ENCODE measurements around the gene SGCD. TPM values are rescaled to one million over a fixed set of nuclear protein-coding genes. Genes with fewer than 3 reads are reported as not detected.

SGCD gene
- total and polyA plus RNA-seq, 4 donors, result 0.79 to 20.9 (median 6.0) TPM

GRCh38 chr5:156686796-156687195, 359.8 kb downstream of the SGCD start:
- no peak for TF ChIP-seq CTCF (IDR thresholded peaks at IDR 0.05; ENCODE audit: control extremely low read depth, extremely low read depth)
- Histone ChIP-seq H3K4me3 (no peak overlapping the region), H3K9me3 (ENCODE audit: control insufficient read depth in 4 of 4, insufficient read depth in 3 of 4, low read length in 3 of 4) (no peaks in the 10 kb centered on the region), H3K36me3 (ENCODE audit: control insufficient read depth in 4 of 4, insufficient read depth in 4 of 4, low read length in 4 of 4) (no peaks in the 10 kb centered on the region), H3K27ac (ENCODE audit: low read depth in 1 of 2, low read length in 1 of 2) (peak overlapping the region in 1 of 2 donors; percentile 61), H3K9ac (ENCODE audit: insufficient read depth in 1 of 2, low read length in 2 of 2) (no peak overlapping the region), H3K27me3 (ENCODE audit: control insufficient read depth in 3 of 3, insufficient read depth in 3 of 3, low read length in 2 of 3) (no peaks in the 10 kb centered on the region), H3K4me1 (ENCODE audit: control insufficient read depth in 5 of 5, insufficient read depth in 5 of 5, low read length in 5 of 5) (peaks cover 0 to 12% (median 0%) of the 10 kb centered on the region in 5 donors)
- WGBS, 2 donors, result 28 to 47% methylated on average over 4 of the region's 4 CpGs
- ATAC-seq (ENCODE audit: insufficient read depth, low FRiP score), result no peak
- no peak for DNase-seq

GRCh38 chr5:156687514-156687913, 360.6 kb downstream of the SGCD start:
- H3K4me1 ChIP-seq (ENCODE audit: control insufficient read depth in 5 of 5, insufficient read depth in 5 of 5, low read length in 5 of 5), result peaks cover 0 to 12% (median 0%) of the 10 kb centered on the region in 5 donors
- no peak for TF ChIP-seq CTCF (IDR thresholded peaks at IDR 0.05; ENCODE audit: control extremely low read depth, extremely low read depth)
- H3K27me3 ChIP-seq (ENCODE audit: control insufficient read depth in 3 of 3, insufficient read depth in 3 of 3, low read length in 2 of 3), result no peaks in the 10 kb centered on the region
- H3K4me3 ChIP-seq, result no peak overlapping the region
- H3K36me3 ChIP-seq (ENCODE audit: control insufficient read depth in 4 of 4, insufficient read depth in 4 of 4, low read length in 4 of 4), result no peaks in the 10 kb centered on the region
- H3K27ac ChIP-seq (ENCODE audit: low read depth in 1 of 2, low read length in 1 of 2), result peak overlapping the region in 1 of 2 donors; percentile 61
- ATAC-seq (ENCODE audit: insufficient read depth, low FRiP score) (no peak), DNase-seq (no peak)
- 69 to 73% methylated on average over 8 of the region's 8 CpGs for WGBS, 2 donors
- H3K9me3 ChIP-seq (ENCODE audit: control insufficient read depth in 4 of 4, insufficient read depth in 3 of 4, low read length in 3 of 4), result no peaks in the 10 kb centered on the region
- H3K9ac ChIP-seq (ENCODE audit: insufficient read depth in 1 of 2, low read length in 2 of 2), result no peak overlapping the region

DNA sequence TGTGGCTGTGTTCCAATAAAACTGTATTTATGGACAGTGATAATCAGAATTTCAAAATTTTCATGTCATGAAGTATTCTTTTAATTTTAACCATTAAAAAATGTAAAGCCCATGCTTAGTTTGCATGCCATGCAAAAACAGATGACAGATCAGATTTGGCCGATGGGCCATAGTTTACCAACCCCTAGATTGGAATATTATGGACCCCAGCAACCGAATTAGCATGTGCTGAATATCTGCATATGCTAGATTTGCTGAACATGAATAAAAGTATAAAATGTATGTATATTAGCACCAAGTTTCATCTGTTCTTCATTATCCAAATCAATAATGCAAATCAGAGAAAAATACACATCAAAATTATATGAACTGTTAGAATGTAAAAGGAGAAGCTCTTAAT, 364.6 kb downstream of the SGCD start:
- no peak overlapping the region for H3K27ac ChIP-seq (ENCODE audit: low read depth in 1 of 2, low read length in 1 of 2)
- H3K9ac ChIP-seq (ENCODE audit: insufficient read depth in 1 of 2, low read length in 2 of 2), result no peak overlapping the region
- H3K4me3 ChIP-seq, result no peak overlapping the region
- no peaks in the 10 kb centered on the region for H3K27me3 ChIP-seq (ENCODE audit: control insufficient read depth in 3 of 3, insufficient read depth in 3 of 3, low read length in 2 of 3)
- H3K36me3 ChIP-seq (ENCODE audit: control insufficient read depth in 4 of 4, insufficient read depth in 4 of 4, low read length in 4 of 4), result no peaks in the 10 kb centered on the region
- peaks cover 0 to 5% (median 0%) of the 10 kb centered on the region in 5 donors for H3K4me1 ChIP-seq (ENCODE audit: control insufficient read depth in 5 of 5, insufficient read depth in 5 of 5, low read length in 5 of 5)
- no peak for TF ChIP-seq CTCF (IDR thresholded peaks at IDR 0.05; ENCODE audit: control extremely low read depth, extremely low read depth)
- DNase-seq, result no peak
- no peak for ATAC-seq (ENCODE audit: insufficient read depth, low FRiP score)
- no peaks in the 10 kb centered on the region for H3K9me3 ChIP-seq (ENCODE audit: control insufficient read depth in 4 of 4, insufficient read depth in 3 of 4, low read length in 3 of 4)
- 92 to 93% methylated on average over 2 of the region's 2 CpGs for WGBS, 2 donors

- H3K4me3 ChIP-seq, result no peak overlapping the region
- no peaks in the 10 kb centered on the region for H3K36me3 ChIP-seq (ENCODE audit: control insufficient read depth in 4 of 4, insufficient read depth in 4 of 4, low read length in 4 of 4)
- TF ChIP-seq CTCF (IDR thresholded peaks at IDR 0.05; ENCODE audit: control extremely low read depth, extremely low read depth), result no peak
- H3K9ac ChIP-seq (ENCODE audit: insufficient read depth in 1 of 2, low read length in 2 of 2), result no peak overlapping the region
- H3K9me3 ChIP-seq (ENCODE audit: control insufficient read depth in 4 of 4, insufficient read depth in 3 of 4, low read length in 3 of 4), result no peaks in the 10 kb centered on the region
- no peak overlapping the region for H3K27ac ChIP-seq (ENCODE audit: low read depth in 1 of 2, low read length in 1 of 2)
- no peak for ATAC-seq (ENCODE audit: insufficient read depth, low FRiP score)
- WGBS, 2 donors, result 61 to 89% methylated on average over 1 of the region's 1 CpG
- no peaks in the 10 kb centered on the region for H3K4me1 ChIP-seq (ENCODE audit: control insufficient read depth in 5 of 5, insufficient read depth in 5 of 5, low read length in 5 of 5)
- no peaks in the 10 kb centered on the region for H3K27me3 ChIP-seq (ENCODE audit: control insufficient read depth in 3 of 3, insufficient read depth in 3 of 3, low read length in 2 of 3)
- DNase-seq, result no peak
These were observed 366.1 kb downstream of the SGCD start for GRCh38 chr5:156693113-156693512.
